CD14-positive monocyte (primary cell): ENCODE data around the gene JAK1. TPM values are rescaled to one million over a fixed set of nuclear protein-coding genes. Genes with fewer than 3 reads are reported as not detected.
A peak's percentile ranks its signal among the peaks of the same experiment; 100 is the strongest.

Source experiments
- DNase-seq, 3 donors: peaks; one replicate each; pipeline ENCODE4 v3.0.0-alpha.2; 2011 to 2022
- H2AFZ ChIP-seq: 2 replicates; pipeline ENCODE4 v1.6.0; 2012; ENCODE audit warnings: mild to moderate bottlenecking, low read depth, low read length, inconsistent platforms; ENCODE audit not compliant: insufficient read depth, poor library complexity, severe bottlenecking
- H3K27ac ChIP-seq, 2 donors: 1 replicate in 1 of 2; 2 replicates in 1 of 2; pipeline ENCODE4 v1.5.1; 2012 to 2013; ENCODE audit warnings: low read length in 2 of 2, control low read depth in 1 of 2, inconsistent platforms in 1 of 2, low read depth in 1 of 2, mild to moderate bottlenecking in 1 of 2
- H3K27me3 ChIP-seq, 2 donors: one replicate each; pipeline versions ENCODE4 v1.6.0 to v1.6.1; 2011 to 2013; ENCODE audit warnings: low read length in 2 of 2; ENCODE audit not compliant: control insufficient read depth in 2 of 2, insufficient read depth in 2 of 2
- H3K36me3 ChIP-seq, 2 donors: replicated peaks in 1 of 2; 1 replicate in 1 of 2; 2 replicates in 1 of 2; pipeline versions ENCODE4 v1.5.1 to v1.6.1; 2012 to 2013; ENCODE audit warnings: low read length in 2 of 2, control low read depth in 1 of 2, inconsistent platforms in 1 of 2, mild to moderate bottlenecking in 1 of 2; ENCODE audit not compliant: insufficient read depth in 2 of 2, control insufficient read depth in 1 of 2
- H3K4me1 ChIP-seq, 2 donors: 1 replicate in 1 of 2; 2 replicates in 1 of 2; pipeline versions ENCODE4 v1.5.1 to v1.6.1; 2012 to 2013; ENCODE audit warnings: low read length in 2 of 2, control low read depth in 1 of 2, inconsistent platforms in 1 of 2, mild to moderate bottlenecking in 1 of 2, moderate library complexity in 1 of 2; ENCODE audit not compliant: insufficient read depth in 2 of 2, control insufficient read depth in 1 of 2
- H3K4me2 ChIP-seq: replicated peaks from 2 replicates; pipeline ENCODE3; 2012; ENCODE audit warnings: low read length, moderate library complexity, mild to moderate bottlenecking; ENCODE audit not compliant: poor library complexity, severe bottlenecking; ENCODE audit errors: extremely low read depth
- H3K4me3 ChIP-seq, 3 experiments: fragments of 200-600 bp in 1 of 3; sonication (generic) in 1 of 3; replicated peaks in 1 of 3; 1 replicate in 2 of 3; 2 replicates in 1 of 3; pipeline ENCODE4 v1.5.1; 2011 to 2013; ENCODE audit warnings: low read length in 3 of 3, mild to moderate bottlenecking in 3 of 3, control low read depth in 2 of 3, low read depth in 2 of 3, inconsistent platforms in 1 of 3, moderate library complexity in 1 of 3
- H3K79me2 ChIP-seq: 2 replicates; pipeline ENCODE4 v1.6.0; 2012; ENCODE audit warnings: mild to moderate bottlenecking, control low read depth, inconsistent platforms, low read length, moderate library complexity; ENCODE audit not compliant: insufficient read depth
- H3K9ac ChIP-seq: 2 replicates; pipeline ENCODE4 v1.6.0; 2017; ENCODE audit warnings: low read length, mild to moderate bottlenecking; ENCODE audit not compliant: insufficient read depth, poor library complexity, severe bottlenecking
- H3K9me3 ChIP-seq, 2 donors: replicated peaks in 1 of 2; 1 replicate in 1 of 2; 2 replicates in 1 of 2; pipeline versions ENCODE4 v1.5.1 to v1.6.1; 2012 to 2013; ENCODE audit warnings: low read length in 2 of 2, control low read depth in 1 of 2; ENCODE audit not compliant: control insufficient read depth in 1 of 2, insufficient read depth in 1 of 2
- H4K20me1 ChIP-seq: 2 replicates; pipeline ENCODE4 v1.6.0; 2012; ENCODE audit warnings: mild to moderate bottlenecking, low read length, control low read depth, moderate library complexity; ENCODE audit not compliant: insufficient read depth
- H3K27ac Mint-ChIP-seq, 7 donors: one replicate each; pipeline ENCODE4 v1.8.0; 2020; ENCODE audit warnings: mild to moderate bottlenecking in 7 of 7, mixed read lengths in 7 of 7, moderate library complexity in 6 of 7, inconsistent platforms in 2 of 7
- H3K27me3 Mint-ChIP-seq, 3 donors: one replicate each; pipeline ENCODE4 v1.8.0; 2021 to 2022; ENCODE audit warnings: low read depth in 3 of 3, mild to moderate bottlenecking in 3 of 3, mixed read lengths in 3 of 3, moderate library complexity in 3 of 3, inconsistent platforms in 1 of 3
- H3K36me3 Mint-ChIP-seq, 2 donors: one replicate each; pipeline ENCODE4 v1.8.0; 2020; ENCODE audit warnings: mixed read lengths in 2 of 2, inconsistent platforms in 1 of 2, mild to moderate bottlenecking in 1 of 2
- H3K4me1 Mint-ChIP-seq: one replicate; pipeline ENCODE4 v1.8.0; 2020; ENCODE audit warnings: mild to moderate bottlenecking, mixed read lengths
- H3K4me3 Mint-ChIP-seq, 2 donors: one replicate each; pipeline ENCODE4 v1.8.0; 2020; ENCODE audit warnings: mild to moderate bottlenecking in 2 of 2, mixed read lengths in 2 of 2, moderate library complexity in 1 of 2
- H3K9me3 Mint-ChIP-seq, 7 donors: one replicate each; pipeline ENCODE4 v1.8.0; 2020 to 2022; ENCODE audit warnings: mixed read lengths in 7 of 7, mild to moderate bottlenecking in 6 of 7, moderate library complexity in 6 of 7, inconsistent platforms in 2 of 7
- WGBS: methylation state at CpG from one replicate; pipeline ENCODE4 v1.1.5; 2013; ENCODE audit warnings: missing lambda C conversion rate; ENCODE audit not compliant: insufficient coverage; 5-methylcytosine and 5-hydroxymethylcytosine counted together
- intact Hi-C, 2 donors: fragments of 100-400 bp; cut with micrococcal nuclease; formaldehyde crosslinking; loops; one replicate each; pipeline versions ENCODE4 v1.15.0 to v1.15.1; 2023
- polyA plus RNA-seq, 3 donors: library from polyadenylated mRNA; depleted of rRNA in 1 of 3; unstranded in 2 of 3; stranded (reverse) in 1 of 3; fragments of 300-500 nt in 2 of 3; fragments of >200 nt in 1 of 3; fragmentation: Illumina TruSeq in 2 of 3; gene quantifications; 1 replicate in 2 of 3; 2 replicates in 1 of 3; pipeline ENCODE4 v1.2.3, GENCODE V29; 2012 to 2021
- TF ChIP-seq, protein P1 (sequence below): fragments of 200-600 bp; IDR thresholded peaks from one replicate; pipeline ENCODE4 v1.8.0; 2022; ENCODE audit warnings: antibody characterized with exemption, mild to moderate bottlenecking

Gene JAK1
- polyA plus RNA-seq, 3 donors, result 43.1 to 76.2 (median 72.6) TPM

DNA sequence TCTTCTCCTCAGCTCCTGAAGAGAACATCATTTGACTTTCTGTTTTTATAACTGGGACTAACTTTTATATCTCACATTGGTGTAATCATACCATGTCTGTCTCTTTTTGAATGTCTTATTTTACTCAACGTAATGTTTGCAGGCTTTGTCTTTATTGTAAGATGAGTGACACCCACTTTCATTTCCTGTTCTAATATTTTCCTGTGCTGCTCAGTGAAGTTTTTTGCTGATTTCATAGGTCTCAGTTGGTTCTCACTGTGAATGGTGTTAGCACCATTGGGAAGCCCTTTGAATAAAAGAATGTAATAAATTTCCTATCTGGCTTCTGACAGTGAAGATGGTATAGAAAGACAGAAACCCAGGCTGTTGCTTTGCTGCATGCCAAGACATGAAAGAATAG is 137.5 kb downstream of the JAK1 start:
- peak overlapping the region in 4 of 7 donors; percentile 13 to 43 (median 26) for H3K27ac Mint-ChIP-seq
- Histone ChIP-seq H3K4me1 (peaks cover 8% of the 10 kb centered on the region in 2 donors), H3K36me3 (peaks cover 20 to 32% of the 10 kb centered on the region in 2 donors), H3K27me3 (no peaks in the 10 kb centered on the region), H3K9ac (no peak overlapping the region), H3K79me2 (no peaks in the 10 kb centered on the region), H3K4me2 (no peak overlapping the region), H2AFZ (no peak overlapping the region), H3K27ac (no peak overlapping the region), H3K4me3 (no peak overlapping the region), H4K20me1 (no peaks in the 10 kb centered on the region), H3K9me3 (no peaks in the 10 kb centered on the region)
- intact Hi-C loops, result no loop called here
- no CpG with 5 or more reads among the region's 1 CpG for whole genome bisulfite sequencing
- no peaks in the 10 kb centered on the region for H3K9me3 Mint-ChIP-seq
- DNase-seq, result peak in 1 of 3 donors; percentile 9
- peaks cover 23 to 26% of the 10 kb centered on the region in 2 donors for H3K36me3 Mint-ChIP-seq
- peaks cover 11% of the 10 kb centered on the region for H3K4me1 Mint-ChIP-seq
- no peaks in the 10 kb centered on the region for H3K27me3 Mint-ChIP-seq
- TF ChIP-seq, protein P1, sequence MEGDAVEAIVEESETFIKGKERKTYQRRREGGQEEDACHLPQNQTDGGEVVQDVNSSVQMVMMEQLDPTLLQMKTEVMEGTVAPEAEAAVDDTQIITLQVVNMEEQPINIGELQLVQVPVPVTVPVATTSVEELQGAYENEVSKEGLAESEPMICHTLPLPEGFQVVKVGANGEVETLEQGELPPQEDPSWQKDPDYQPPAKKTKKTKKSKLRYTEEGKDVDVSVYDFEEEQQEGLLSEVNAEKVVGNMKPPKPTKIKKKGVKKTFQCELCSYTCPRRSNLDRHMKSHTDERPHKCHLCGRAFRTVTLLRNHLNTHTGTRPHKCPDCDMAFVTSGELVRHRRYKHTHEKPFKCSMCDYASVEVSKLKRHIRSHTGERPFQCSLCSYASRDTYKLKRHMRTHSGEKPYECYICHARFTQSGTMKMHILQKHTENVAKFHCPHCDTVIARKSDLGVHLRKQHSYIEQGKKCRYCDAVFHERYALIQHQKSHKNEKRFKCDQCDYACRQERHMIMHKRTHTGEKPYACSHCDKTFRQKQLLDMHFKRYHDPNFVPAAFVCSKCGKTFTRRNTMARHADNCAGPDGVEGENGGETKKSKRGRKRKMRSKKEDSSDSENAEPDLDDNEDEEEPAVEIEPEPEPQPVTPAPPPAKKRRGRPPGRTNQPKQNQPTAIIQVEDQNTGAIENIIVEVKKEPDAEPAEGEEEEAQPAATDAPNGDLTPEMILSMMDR, result no peak
- peak overlapping the region in 1 of 2 donors; percentile 36 for H3K4me3 Mint-ChIP-seq

DNA sequence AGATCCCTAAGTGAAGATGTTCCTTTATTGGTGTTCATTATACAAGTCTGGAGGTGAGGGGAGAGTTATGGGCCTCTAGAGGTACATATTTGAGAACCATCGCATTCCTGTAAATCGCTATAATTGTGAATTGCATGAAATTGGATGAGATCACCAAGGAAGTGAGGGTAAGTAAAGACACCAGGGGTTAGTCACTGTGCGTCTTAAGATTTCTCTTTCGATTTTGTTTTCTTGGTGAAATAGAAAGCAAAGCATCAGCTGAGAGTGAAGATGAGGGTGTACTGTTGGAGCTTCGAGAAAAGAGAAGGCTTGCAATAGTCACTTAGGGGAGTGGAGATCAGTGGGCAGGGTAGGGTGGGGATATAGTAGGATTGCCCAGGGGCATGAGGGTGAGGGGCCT is 139.4 kb downstream of the JAK1 start:
- Histone ChIP-seq H3K79me2 (no peaks in the 10 kb centered on the region), H3K9me3 (no peaks in the 10 kb centered on the region), H3K27me3 (no peaks in the 10 kb centered on the region), H3K4me1 (peaks cover 8% of the 10 kb centered on the region in 2 donors), H2AFZ (no peak overlapping the region), H3K27ac (no peak overlapping the region), H4K20me1 (no peaks in the 10 kb centered on the region), H3K4me3 (no peak overlapping the region), H3K36me3 (peaks cover 2 to 13% of the 10 kb centered on the region in 2 donors), H3K9ac (no peak overlapping the region), H3K4me2 (no peak overlapping the region)
- intact Hi-C loops, result no loop called here
- Mint-ChIP-seq H3K4me1 (peaks cover 11% of the 10 kb centered on the region), H3K9me3 (no peaks in the 10 kb centered on the region), H3K36me3 (peaks cover 9% of the 10 kb centered on the region in 2 donors), H3K27me3 (no peaks in the 10 kb centered on the region), H3K4me3 (no peak overlapping the region), H3K27ac (peak overlapping the region in 1 of 7 donors; percentile 29)
- DNase-seq, result no peak
- TF ChIP-seq, protein P1, result no peak
- 98% methylated on average over 5 of the region's 5 CpGs for WGBS
